HG03342 (cell line): ENCODE measurements around the gene UVSSA.
"Not testable (repeated sequence)": the region's sequence is repeated elsewhere in the genome, so short reads cannot be mapped to it uniquely, and the experiment has no call there.

Experiments used
- ATAC-seq: cut with Tn5 transposase; IDR thresholded peaks from one replicate; pipeline ENCODE4 v1.9.1; 2021; ENCODE audit warnings: mild to moderate bottlenecking, moderate library complexity; ENCODE audit not compliant: unreplicated experiment

UVSSA gene

GRCh38 chr4:1362521-1362920, 15.5 kb downstream of the UVSSA start:
- ATAC-seq, result no peak

DNA sequence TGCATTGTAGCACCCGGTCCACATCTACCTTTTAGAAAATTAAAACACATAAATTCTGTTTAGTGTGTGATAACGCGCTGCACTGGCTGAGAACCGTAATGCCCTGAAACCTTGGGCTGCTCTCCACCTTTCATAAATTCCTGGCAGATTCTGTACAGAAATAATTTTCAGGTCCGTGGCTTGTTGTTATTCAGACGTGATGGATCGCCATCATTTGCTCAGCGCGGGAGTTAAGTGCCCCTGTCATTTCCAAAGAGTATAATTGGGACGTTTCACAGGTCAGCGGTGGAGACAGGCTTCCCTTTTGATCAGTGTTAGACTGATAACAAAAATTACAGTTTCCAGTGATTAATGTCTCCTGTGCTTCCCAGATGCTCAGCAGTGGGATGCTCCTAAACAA, 16.5 kb downstream of the UVSSA start:
- ATAC-seq, result no peak

GRCh38 chr4:1364217-1364616, 17.2 kb downstream of the UVSSA start:
- no peak for ATAC-seq

- no peak for ATAC-seq
These were observed 17.7 kb downstream of the UVSSA start for GRCh38 chr4:1364748-1365147.

- no peak for ATAC-seq
These were observed 18.5 kb downstream of the UVSSA start for GRCh38 chr4:1365271-1366178.

DNA sequence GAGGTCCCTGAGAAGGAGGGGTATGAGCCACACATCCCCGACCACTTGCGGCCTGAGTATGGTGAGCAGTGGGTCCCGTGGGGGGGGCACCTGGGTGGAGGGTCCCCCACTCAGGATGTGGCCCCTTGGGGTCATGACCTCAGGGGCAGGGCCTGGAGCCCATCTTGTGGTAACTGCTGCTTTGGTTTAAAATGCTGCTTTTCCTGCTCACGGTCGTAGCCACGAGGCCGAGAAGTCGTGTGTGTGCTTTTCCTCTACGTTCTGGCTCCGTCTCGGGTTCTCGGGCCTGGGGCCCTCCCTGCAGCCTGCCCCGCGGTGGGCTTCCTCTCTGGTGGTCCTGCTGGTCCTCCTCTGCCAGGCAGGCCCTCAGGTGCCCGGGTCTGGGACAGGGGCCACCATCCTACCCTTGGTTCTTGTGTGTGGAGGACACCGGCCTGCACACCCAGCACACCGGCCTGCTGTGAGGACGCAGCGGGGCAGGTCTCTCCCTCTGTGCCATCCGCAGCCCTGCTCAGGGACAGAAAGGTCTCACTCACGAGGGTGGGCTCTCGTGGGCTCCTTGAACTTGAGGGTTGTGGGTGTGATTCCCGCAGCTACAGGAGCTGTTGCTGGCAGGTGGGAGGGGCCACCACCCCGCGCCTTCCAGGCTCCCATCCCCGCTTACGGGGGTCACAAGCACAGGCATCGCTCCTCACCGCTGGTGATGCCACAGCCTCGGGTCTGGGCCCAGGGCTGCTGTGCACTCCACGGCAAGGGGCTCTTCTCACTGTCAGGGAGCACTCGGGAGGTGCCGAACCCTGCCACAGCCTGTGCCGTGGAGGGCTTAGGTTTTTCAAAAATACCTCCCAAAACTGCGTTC, 19.6 kb downstream of the UVSSA start:
- ATAC-seq, result no peak

DNA sequence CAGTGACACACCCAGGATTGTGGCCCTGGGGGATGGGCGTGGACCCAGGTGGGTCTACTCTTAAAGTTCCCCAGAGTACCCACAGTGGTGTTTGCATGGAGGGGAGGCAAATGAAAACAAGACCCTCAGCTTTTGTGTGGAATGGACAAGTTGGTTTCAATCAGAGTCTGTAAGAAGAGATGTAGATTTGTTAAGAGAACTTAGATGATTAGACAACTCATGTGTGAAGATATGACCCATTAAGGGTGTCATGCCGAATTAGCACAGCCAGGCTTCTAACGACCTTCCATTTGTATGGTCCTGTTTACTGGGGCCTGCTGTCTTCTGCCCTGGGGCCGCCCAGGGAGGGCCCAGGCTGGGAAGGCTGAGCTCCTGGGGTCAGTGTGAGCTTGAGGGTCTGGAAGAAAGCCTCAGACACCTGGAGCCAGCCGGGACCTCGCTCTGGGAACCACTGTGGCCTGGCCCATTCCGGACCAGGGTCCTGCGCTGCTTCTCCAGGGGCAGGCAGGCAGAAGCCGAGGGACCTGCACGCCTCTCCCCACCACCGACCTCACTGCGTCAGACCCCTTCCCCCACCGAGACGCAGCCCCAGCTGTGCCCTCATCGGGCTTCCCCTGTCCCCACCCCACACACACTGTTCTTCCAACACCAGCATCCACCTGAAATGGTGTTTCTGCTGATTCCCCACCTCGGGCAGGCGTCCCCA, 20.4 kb downstream of the UVSSA start:
- ATAC-seq, result no peak

DNA sequence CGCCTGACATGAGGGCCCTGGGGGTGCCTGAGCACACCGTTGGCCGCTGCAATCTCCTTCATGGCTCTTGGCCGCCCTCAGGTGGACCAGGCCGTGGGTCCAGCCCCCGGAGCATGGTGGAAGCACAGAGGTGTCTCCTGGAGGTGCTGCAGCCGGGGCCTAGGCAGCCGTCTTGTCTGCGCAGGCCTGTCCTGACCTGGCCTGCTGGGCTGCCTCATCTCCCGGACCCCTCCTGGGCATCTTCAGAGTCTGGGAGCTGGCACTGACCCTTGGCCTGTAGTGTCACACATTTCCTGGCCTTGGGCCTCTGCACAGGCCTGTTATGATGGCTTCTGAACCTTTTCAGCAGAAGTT, 20.9 kb downstream of the UVSSA start:
- ATAC-seq, result no peak

DNA sequence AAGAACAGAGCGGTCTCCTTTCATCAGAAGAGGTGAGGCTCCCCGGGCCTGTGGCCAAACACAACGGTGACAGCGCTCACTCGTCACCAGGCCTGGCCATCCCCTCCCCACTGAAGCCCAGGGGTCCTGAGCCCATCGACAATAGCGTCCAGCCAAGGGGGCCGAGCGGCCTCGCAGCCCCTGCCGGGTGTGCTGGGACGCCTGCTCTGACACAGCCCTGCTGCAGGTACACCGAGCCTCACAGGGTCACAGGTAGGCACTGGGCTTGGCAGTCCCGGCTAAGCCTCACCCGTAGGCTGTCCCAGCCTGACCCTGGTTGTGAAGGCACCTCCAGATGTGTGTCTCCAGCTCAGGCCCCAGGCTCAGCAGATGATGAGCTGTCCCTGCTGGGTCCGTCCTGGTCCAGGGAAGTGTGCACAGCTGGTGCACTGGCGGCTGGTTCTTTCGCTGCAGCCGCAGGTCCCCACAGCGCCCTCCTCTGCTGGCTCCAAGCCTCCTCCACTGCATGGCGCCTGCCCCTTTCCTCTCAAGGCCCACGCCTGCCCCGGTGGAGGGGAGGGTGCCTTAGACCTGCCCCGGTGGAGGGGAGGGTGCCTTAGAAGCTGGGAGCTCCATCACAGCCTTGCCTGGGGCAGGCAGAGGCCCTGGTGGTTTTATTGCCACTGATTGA, 21.5 kb downstream of the UVSSA start:
- ATAC-seq, result no peak

- no peak for ATAC-seq
These were observed 22.1 kb downstream of the UVSSA start for GRCh38 chr4:1369091-1369450.

DNA sequence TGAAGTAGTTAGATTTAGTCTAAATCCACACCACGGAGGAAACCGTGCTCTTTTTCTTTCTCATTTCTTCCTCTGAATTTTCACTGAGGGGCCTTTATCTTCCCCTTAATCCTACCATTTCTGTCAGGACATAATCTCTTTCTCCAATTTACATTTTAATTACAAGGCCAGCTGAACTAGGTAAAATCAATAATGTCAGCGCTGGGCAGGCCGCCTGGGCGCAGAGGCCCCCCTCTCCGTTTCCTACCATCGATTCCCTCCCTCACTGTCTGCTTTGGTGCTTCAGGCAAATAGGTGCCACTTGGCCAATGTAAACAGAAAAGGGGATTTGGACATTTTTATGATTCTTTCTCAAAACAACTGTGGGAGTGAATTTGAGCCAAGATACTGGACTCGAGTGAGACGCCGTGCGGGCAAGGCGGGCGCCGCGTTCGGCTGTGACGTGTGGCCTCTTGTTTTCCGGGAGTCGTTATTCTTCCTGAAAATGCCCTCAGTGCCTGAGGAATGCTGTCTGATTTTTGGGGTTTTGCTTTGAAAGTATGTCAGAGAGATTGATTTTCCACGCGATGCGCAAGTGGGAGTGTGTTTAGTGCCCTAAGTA, 22.6 kb downstream of the UVSSA start:
- no peak for ATAC-seq

DNA sequence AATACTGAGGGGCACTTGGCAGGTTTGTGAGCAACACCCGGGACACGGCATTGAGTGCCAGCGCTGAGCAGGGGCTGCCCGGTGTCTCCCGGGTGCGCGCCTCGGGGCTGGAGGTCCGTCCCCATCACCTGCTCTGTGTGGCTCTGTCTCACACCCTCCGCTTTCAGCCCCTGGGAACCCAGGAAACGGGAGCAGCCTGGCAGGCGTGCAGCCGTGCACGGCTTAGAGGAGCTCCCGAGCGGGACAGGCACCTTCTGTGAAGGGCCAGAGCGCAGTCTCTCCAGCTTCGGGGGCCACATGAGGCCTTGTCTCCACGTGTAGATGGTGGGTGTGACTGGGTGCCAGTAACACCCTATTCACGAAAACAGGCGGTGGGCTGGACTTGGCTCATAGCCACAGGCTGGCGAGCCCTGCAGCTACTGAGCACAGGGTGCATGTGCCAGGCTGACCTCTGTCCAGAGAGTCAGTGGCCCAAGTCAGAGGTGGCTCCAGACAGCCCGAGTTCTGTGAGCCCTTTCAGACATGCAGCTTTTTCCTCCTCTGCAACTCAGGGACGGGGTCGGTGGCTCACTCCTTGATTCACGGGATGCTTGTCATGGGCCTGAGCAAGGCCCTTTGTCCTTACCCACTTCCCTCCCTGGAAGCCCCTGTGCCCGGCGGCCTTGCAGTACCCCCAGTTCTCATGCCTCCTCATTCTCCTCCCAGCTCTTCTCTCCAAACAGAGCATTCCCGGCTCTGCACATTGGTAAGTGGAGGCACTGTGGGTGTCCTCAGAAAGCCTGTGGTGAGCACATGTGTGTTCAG, 23.5 kb downstream of the UVSSA start:
- ATAC-seq, result no peak

DNA sequence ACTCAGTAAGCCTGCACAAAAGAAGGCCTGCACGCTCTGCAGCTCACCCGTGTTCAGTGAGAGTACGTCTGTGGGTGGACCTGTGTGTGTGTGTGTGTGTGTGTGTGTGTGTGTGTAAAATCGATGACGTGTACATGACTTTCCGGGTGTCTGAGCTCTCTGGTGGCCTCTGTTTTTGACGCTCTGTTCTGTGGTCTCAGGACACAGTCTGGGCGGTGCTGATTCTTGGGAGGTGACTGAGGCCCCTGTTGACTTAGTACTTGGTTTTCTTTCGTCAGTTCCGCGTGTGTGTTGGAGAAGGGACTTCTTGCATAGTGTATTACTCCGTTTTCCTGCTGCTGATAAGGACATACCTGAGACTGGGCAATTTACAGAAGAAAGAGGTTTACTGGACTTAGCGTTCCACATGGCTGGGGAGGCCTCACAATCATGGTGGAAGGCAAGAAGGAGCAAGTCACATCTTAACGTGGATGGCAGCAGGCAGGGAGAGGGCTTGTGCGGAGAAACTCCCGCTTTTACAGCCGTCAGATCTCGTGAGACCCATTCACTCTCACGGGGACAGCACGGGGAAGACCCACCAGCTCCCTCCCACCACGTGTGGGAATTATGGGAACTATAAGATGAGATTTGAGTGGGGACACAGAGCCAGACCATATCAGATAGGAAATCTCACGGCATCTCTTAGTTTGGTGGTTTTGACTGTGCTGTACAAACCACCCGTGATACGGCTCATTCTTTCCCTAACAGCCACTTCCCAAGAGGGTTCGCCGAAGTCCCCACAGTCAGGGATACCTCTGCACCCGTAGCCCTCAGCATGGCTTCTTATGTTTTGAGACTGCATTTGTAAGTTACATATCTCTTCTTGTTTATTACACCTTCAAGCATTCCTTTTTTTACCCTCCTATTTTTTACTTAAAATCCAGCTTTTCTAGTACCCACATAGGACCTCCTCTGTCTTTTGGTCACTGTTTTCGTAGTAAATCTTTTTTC, 24.5 kb downstream of the UVSSA start:
- ATAC-seq, result no peak

GRCh38 chr4:1372576-1372975, 25.6 kb downstream of the UVSSA start:
- not testable (repeated sequence) for ATAC-seq

DNA sequence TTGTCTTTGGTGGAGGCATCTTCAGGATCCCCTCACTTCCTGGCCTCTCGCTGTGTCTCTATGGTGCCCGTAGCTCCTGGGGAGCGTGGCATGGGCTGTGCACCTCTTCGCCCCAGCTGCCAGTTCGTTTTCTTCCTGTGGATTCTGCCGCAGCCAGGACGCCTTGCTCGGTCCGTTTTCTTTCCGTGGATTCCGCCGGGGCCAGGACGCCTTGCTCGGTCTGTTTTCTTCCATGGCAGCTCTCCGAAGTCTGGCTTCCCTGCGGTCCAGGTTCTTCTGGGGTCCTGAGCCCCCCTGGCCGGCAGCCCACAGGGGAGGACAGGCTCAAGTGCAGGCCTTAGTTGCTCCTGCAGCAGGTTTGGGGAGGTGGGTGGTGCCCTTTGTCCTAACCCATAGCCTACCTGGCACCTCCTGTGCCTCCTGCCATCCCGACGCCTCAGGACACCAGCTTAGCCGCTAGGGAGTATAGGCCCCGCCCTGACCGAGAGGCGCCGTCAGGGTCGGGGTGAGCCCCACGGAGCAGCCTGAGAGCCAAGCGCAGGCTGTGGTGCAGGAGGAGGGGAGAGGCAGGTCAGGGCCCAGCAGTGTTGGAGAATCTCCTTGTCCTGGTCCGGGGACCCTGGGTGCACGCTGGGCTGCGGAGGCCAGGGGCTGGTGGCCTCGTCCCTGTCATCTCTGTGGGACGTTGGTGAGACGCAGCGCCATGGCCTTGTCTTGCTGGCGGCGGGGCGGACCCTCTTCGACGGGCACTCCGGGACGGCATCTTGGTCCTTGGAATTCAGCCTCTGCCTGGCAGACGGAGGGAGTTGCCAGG, 27.1 kb downstream of the UVSSA start:
- ATAC-seq, result no peak

GRCh38 chr4:1374706-1375045, 27.7 kb downstream of the UVSSA start:
- ATAC-seq, result no peak

DNA sequence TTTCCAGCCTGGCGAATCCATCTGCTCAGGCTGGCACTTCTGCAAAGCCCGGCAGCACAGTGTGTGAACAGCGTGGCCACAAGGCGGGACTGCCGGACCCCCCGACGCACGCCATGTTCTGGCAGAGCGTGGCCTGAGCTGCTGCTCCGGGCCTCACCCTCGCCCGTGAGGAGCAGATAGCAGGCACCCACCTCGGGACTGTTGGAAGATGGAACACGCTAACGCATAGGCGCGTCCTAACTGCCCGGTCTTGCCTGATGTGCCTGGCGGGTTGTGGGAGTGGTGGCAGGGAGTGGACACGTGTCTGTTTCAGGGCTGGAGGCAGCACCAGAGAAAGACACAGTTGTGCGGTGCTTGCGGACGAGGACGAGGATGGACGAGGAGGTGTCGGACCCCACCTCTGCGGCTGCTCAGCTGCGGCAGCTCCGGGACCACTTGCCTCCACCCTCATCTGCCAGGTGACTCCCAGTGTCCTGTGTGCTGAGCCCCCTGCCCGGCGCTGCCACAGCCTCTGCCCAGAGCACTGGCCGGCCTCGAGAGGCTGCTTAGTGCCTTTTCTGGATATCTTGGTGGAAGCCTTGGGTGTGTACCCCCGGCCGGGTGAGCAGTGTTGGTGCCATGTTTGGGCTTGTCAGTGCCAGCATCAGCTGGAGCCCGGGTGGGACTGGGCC, 28.2 kb downstream of the UVSSA start:
- no peak for ATAC-seq
